HG03457 (cell line): ENCODE results near the gene LRRIQ3.
"Not testable (repeated sequence)": the region's sequence is repeated elsewhere in the genome, so short reads cannot be mapped to it uniquely, and the experiment has no call there.

ENCODE experiments used
- ATAC-seq: cut with Tn5 transposase; IDR thresholded peaks from one replicate; pipeline ENCODE4 v1.9.1; 2021; ENCODE audit warnings: moderate number of reproducible peaks; ENCODE audit not compliant: unreplicated experiment

LRRIQ3 gene

DNA sequence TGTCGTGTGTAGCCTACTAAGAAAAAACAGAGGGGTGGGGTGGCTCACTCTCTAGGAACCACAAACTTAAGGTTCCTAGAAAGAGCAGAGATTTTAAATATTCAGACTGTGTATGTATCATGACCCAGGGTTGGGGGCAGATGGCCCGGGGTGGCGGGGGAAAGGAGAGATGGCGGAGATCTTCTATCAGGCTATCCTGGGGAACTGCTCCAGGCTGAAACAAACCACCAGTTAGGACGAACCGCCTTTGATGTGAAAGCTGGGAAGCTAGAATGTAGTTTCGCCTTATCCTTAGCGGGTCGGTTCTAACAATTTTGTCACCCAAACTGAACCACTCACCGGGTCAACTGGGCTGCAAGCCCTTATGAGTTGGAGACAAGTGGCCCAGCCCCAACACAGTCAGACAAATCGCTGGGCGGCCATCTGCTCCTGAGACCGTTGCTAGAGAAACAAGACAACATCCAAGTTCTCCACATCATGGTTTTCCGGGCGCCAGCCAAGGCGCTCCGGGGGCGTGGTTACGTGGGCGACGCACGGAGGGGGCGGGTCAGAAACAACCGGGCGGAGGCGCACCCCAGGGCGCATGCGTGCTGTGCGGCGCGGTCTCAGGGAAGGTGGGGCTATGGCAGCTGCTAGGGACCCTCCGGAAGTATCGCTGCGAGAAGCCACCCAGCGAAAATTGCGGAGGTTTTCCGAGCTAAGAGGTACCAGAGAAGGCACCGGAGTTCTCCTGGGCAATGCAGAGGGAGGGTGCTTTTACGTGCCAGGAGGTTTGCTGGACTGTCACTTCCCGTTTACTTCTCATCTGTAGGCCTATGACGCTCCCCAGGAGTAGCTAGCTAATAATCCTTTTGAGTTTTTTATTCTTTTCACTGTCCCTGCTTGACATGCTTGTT is at the start of gene LRRIQ3, which contains the start of gene FPGT:
Gene LRRIQ3 (minus strand): TSS at position 520 of the 896 bp plus-strand sequence. CDS start 14,492 bp downstream, outside the sequence.
Gene FPGT (plus strand): TSS at position 586 of the 896 bp plus-strand sequence. CDS start 37 bp downstream, at position 623.
- ATAC-seq, result peak; percentile 97

DNA sequence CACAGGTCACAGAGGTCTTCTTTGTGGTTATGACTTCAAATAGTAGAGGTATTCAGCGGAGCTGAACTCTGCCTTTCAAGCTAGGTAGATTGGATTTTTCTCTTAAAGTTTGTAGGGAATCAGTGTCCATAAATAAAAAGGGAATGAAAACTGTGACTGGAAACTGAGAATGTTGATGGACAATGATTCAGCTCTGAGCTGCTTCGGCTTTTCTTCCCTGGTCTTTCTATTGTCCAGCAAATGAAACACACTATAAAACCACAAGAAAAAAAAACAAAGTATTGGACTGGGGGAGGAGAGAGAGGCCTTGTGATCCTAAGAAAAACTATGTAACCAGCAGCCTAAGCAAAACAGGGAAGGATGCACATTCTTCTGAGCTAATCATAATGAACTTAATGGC is 48.3 kb upstream of the LRRIQ3 start:
- no peak for ATAC-seq

DNA sequence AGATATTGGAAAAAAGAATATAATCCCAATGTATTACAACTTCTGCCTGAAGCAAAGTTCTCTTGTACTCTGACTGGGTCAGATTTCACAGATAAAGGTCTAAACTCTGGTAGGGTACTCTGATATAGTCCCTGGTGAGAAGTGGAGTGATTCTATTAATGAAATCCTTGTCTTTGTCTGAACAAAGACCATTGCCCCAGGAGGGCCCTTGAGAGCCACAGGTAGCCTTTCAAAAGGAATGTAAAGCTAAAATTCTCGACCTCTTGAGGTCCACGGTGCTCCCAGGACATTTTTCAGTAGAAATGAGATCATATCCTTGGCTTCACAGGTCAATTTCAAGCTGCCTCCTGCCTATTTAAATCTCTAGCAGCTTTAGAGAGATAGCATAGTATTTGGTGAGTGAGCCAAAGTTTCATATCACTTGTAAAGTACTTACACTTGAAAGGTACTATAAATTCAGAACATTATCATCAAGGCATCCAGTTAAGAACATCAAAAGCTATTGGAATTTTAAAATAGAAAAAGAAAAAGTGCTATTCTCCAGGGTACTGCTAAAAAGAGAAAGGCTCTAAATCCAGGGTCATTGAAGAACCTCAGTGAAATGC is 47.3 kb upstream of the LRRIQ3 start:
- no peak for ATAC-seq

DNA sequence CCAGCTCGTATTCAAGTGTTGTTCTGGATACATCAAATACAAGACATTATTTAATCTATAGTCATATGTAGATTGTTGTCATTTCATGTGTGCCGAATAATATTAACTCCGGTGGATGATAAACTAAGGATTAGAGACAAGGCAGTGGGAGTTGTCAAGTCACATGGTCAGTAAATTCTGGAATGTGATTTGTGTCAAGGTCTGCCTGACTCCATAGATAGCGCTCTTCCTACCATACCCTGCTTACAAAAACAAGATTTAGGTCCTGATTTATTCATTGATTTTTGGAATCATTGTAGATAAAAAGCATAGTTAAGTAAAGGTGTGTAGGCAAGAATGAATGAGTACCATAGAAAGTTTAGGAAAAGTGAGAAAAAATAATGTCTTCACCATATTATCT is 39.8 kb upstream of the LRRIQ3 start:
- ATAC-seq, result no peak

DNA sequence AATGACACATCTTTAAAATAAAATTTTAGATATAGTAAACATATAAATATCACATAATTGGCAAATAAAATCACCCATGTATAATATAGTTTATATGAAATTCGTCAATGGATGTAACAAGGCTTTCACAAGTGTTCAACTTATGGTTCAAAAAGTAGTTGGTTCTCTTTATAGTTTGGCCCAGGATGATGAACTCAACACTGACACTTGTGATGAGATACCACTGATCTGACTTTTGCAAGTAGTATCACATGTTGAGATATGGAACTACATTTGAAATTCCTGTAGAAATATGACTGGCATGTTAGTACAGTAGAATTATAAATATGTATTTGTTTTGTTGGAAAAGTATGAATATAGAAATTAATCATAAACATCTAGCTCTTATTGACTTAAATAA is 39.1 kb upstream of the LRRIQ3 start:
- ATAC-seq, result no peak

- no peak for ATAC-seq
Measured at GRCh38 chr1:74236440-74236839, 38.5 kb upstream of the LRRIQ3 start.

GRCh38 chr1:74235153-74235552 is 37.2 kb upstream of the LRRIQ3 start, which contains the start of gene TNNI3K:
TSS of gene TNNI3K (plus strand) at chr1:74235387. CDS start at chr1:74235452, 65 bp downstream.
- no peak for ATAC-seq

- ATAC-seq, result no peak
Measured at GRCh38 chr1:74223453-74223852, 25.5 kb upstream of the LRRIQ3 start.

DNA sequence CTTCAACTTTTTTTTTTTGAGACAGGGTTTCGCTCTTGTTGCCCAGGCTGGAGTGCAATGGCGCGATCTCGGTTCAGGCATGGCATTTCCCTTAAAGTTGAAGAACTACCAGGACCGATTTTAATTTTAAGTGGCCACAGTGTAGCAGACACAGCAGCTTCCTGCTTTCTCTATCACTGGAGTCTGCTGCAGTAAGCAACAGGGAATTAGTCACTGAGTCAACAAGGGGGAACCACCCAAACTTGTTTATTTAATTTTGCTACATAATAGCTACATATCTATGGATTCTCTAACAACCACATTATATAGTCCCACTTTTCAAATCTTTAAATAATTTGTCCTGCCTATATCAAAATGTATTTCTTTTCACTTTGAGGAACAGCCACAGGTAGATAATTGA is 24.7 kb upstream of the LRRIQ3 start:
- no peak for ATAC-seq

GRCh38 chr1:74215229-74215628 is 17.3 kb upstream of the LRRIQ3 start:
- ATAC-seq, result no peak

GRCh38 chr1:74205266-74205665 is 7.3 kb upstream of the LRRIQ3 start:
- no peak for ATAC-seq

- ATAC-seq, result no peak
Measured at GRCh38 chr1:74199504-74199903, 1.5 kb upstream of the LRRIQ3 start.

GRCh38 chr1:74197255-74197654 is 721 bp downstream of the LRRIQ3 start:
- ATAC-seq, result no peak

- ATAC-seq, result no peak
Measured at GRCh38 chr1:74195339-74195738, 2.6 kb downstream of the LRRIQ3 start.

- ATAC-seq, result no peak
Measured at GRCh38 chr1:74193908-74194307, 4.1 kb downstream of the LRRIQ3 start.

- no peak for ATAC-seq
Measured at GRCh38 chr1:74180490-74180889, 17.5 kb downstream of the LRRIQ3 start.

GRCh38 chr1:74174423-74174822 is 23.6 kb downstream of the LRRIQ3 start:
- not testable (repeated sequence) for ATAC-seq

GRCh38 chr1:74162333-74162732 is 35.6 kb downstream of the LRRIQ3 start:
- ATAC-seq, result no peak

DNA sequence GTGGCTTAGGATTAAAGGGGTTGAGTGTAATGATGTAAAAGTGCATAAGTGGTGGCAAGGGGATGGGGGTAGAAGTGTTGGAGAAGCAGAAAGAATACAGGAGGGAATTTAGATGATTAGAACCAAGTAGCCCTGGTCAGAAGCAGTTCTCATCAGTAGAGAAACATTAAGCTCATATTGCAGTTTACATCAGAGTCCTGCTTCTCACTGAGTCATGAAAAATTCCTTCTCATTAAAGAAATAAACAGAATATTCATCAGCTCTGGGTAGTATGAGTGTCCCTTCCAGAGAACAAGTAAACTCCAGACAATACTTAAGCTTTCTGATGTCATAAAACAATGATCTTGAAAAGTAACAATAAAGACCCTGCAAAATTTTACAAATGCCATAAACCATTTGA is 36.5 kb downstream of the LRRIQ3 start:
- ATAC-seq, result no peak

- no peak for ATAC-seq
Measured at GRCh38 chr1:74160046-74160445, 37.9 kb downstream of the LRRIQ3 start.

GRCh38 chr1:74145086-74145485 is 52.9 kb downstream of the LRRIQ3 start:
- no peak for ATAC-seq

DNA sequence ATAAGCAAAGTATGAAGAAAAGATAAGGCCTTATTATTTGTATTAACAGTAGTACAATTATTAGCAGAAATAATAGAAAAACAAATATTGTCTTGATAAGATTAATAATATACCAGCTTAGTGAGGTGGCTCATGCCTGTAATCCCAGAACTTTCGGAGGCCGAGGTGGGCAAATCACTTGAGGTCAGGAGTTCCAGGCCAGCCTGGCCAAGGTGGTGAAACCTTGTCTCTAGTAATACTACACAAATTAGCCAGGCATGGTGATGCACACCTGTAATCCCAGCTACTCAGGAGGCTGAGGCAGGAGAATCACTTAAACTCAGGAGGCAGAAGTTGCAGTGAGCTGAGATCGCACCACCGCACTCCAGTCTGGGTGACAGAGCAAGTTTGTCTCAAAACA is 80.6 kb downstream of the LRRIQ3 start:
- ATAC-seq, result not testable (repeated sequence)
